Endothelial cell (in vitro differentiated cells): ENCODE results near the gene RBPMS2. TPM values are rescaled to one million over a fixed set of nuclear protein-coding genes. Genes with fewer than 3 reads are reported as not detected.
A peak's percentile ranks its signal among the peaks of the same experiment; 100 is the strongest.

ENCODE experiments used
- DNase-seq: peaks from one replicate; pipeline ENCODE4 v3.0.0; 2021; ENCODE audit warnings: low spot score
- H3K27ac Mint-ChIP-seq: one replicate; pipeline ENCODE4 v1.8.0; 2021; ENCODE audit warnings: mixed read lengths, inconsistent platforms; ENCODE audit not compliant: unreplicated experiment
- H3K27me3 Mint-ChIP-seq: one replicate; pipeline ENCODE4 v1.8.0; 2021; ENCODE audit warnings: mild to moderate bottlenecking, moderate library complexity, mixed read lengths, inconsistent platforms; ENCODE audit not compliant: unreplicated experiment
- H3K36me3 Mint-ChIP-seq: one replicate; pipeline ENCODE4 v1.8.0; 2021; ENCODE audit warnings: mild to moderate bottlenecking, low read depth, mixed read lengths, inconsistent platforms; ENCODE audit not compliant: unreplicated experiment
- H3K4me1 Mint-ChIP-seq: one replicate; pipeline ENCODE4 v1.8.0; 2021; ENCODE audit warnings: mild to moderate bottlenecking, mixed read lengths, inconsistent platforms; ENCODE audit not compliant: unreplicated experiment
- H3K4me3 Mint-ChIP-seq: one replicate; pipeline ENCODE4 v1.8.0; 2021; ENCODE audit warnings: mild to moderate bottlenecking, mixed read lengths, inconsistent platforms; ENCODE audit not compliant: unreplicated experiment
- H3K9me3 Mint-ChIP-seq: one replicate; pipeline ENCODE4 v1.8.0; 2021; ENCODE audit warnings: mixed read lengths, inconsistent platforms; ENCODE audit not compliant: unreplicated experiment
- total RNA-seq: library from RNA; stranded (reverse); fragmentation: NEBNext Ultra II Directional; extraction: Animal tissue kit (Norgen Biotek cat#: 25700); gene quantifications from one replicate; pipeline ENCODE4 v1.2.1, GENCODE V29; 2021; ENCODE audit not compliant: unreplicated experiment
- TF ChIP-seq, protein P1 (sequence below): fragments of 200-600 bp; sonication (generic); IDR thresholded peaks from one replicate; pipeline ENCODE4 v1.5.0; 2021; ENCODE audit warnings: antibody characterized with exemption; ENCODE audit not compliant: unreplicated experiment

RBPMS2 gene
- total RNA-seq, 1 donor from 2014 or later = 24.0 TPM

DNA sequence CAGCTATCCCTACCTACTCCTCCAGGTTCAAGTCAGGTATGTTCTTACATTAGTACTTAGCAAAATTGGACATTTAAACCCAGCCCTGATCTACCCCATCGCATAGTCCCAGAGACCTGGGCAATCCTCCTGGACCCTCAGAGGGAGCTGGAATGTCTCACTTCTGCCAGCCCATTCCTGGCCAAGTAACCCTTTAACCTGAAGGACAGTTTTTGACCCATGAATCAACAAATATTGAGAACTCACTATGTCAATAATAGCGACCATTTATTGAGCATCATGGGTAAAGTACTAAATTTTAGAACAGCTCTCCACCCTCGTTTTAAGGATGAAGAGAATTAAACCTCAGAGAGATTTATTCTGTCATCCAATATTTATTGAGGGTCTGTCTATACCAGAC is 70.4 kb downstream of the RBPMS2 start:
- TF ChIP-seq, protein P1, sequence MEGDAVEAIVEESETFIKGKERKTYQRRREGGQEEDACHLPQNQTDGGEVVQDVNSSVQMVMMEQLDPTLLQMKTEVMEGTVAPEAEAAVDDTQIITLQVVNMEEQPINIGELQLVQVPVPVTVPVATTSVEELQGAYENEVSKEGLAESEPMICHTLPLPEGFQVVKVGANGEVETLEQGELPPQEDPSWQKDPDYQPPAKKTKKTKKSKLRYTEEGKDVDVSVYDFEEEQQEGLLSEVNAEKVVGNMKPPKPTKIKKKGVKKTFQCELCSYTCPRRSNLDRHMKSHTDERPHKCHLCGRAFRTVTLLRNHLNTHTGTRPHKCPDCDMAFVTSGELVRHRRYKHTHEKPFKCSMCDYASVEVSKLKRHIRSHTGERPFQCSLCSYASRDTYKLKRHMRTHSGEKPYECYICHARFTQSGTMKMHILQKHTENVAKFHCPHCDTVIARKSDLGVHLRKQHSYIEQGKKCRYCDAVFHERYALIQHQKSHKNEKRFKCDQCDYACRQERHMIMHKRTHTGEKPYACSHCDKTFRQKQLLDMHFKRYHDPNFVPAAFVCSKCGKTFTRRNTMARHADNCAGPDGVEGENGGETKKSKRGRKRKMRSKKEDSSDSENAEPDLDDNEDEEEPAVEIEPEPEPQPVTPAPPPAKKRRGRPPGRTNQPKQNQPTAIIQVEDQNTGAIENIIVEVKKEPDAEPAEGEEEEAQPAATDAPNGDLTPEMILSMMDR = no peak
- DNase-seq = no peak
- Mint-ChIP-seq H3K27me3 (peaks cover 12% of the 10 kb centered on the region), H3K4me1 (peaks cover 33% of the 10 kb centered on the region), H3K4me3 (no peak overlapping the region), H3K9me3 (no peaks in the 10 kb centered on the region), H3K36me3 (peaks cover 8% of the 10 kb centered on the region), H3K27ac (no peak overlapping the region)

DNA sequence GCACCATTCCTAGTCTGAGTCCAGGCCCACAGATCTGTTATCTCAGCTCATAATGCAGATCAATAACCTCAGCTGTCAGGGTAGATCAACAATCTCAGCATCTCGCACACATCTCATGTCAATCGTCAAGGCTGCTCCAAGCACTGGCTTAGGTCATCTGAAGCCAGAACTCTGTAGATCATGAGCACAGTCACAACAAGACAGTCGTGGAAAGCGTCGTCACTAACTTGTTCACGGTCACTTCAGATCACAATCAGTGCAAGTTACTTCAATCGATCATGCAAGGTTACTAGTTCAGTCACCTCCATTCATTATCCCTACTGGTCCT is 71.8 kb downstream of the RBPMS2 start:
- H3K4me3 Mint-ChIP-seq = peak overlapping the region; percentile 98

DNA sequence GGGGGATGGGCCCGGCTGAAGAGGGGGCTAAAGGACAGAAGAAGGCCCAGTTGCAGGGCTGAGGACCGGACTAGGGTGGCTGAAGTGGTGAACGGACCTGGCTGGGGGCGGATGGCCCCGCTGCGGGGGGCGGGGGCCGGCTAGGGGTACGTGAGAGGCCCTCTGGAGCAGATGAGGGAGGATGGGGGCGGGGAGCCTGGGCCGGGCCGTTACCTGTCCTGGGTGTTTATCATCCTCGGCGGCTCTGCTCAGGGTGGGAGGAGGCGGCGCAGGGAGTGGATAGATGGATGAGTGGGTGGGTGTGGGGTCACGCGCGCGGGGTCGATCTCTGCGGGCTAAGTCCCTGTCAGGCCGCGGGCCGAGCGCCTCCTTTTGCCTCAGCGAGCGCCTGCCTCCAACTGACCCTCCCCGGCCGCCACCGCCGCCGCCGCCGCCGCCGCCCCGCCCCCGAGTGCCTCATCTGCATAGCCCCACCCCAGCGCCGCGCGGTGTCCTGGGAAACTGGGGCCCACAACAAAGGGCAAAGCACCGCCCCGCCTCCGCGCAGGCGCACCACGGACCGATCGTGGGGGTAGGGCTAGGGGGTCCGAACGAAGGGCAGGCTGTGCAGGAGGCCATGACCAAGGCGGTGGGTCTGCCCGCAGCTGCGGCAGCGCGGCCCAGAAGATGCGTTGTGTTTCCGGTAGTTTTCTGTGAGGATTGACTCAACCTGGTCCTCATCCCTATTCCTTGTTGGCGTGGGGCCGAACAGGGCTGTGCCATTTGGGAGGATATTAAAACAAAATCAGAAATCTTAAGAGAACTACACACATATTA is 72.4 kb downstream of the RBPMS2 start:
- peak; percentile 100 for DNase-seq
- Mint-ChIP-seq H3K27ac (peak overlapping the region; percentile 89), H3K27me3 (peaks cover 15% of the 10 kb centered on the region), H3K4me1 (peaks cover 53% of the 10 kb centered on the region), H3K9me3 (no peaks in the 10 kb centered on the region), H3K4me3 (peak overlapping the region; percentile 98), H3K36me3 (peaks cover 8% of the 10 kb centered on the region)
- TF ChIP-seq, protein P1 = no peak

More for the DNA sequence above, 71.8 kb downstream of the RBPMS2 start:
- H3K36me3 Mint-ChIP-seq = peaks cover 8% of the 10 kb centered on the region
- peaks cover 15% of the 10 kb centered on the region for H3K27me3 Mint-ChIP-seq
- TF ChIP-seq, protein P1 = no peak
- peaks cover 47% of the 10 kb centered on the region for H3K4me1 Mint-ChIP-seq
- no peaks in the 10 kb centered on the region for H3K9me3 Mint-ChIP-seq
- peak overlapping the region; percentile 89 for H3K27ac Mint-ChIP-seq
- DNase-seq = no peak

GRCh38 chr15:64701482-64702184 is 73.8 kb downstream of the RBPMS2 start:
- H3K27me3 Mint-ChIP-seq = peaks cover 15% of the 10 kb centered on the region
- H3K36me3 Mint-ChIP-seq = peaks cover 8% of the 10 kb centered on the region

More at GRCh38 chr15:64701482-64702184, 73.8 kb downstream of the RBPMS2 start:
- Mint-ChIP-seq H3K9me3 (no peaks in the 10 kb centered on the region), H3K27ac (peak overlapping the region; percentile 62), H3K4me1 (peaks cover 57% of the 10 kb centered on the region), H3K4me3 (peak overlapping the region; percentile 98)
- TF ChIP-seq, protein P1 = no peak
- DNase-seq = no peak
